ENCODE measurements around the gene PSMD14. TPM values are rescaled to one million over a fixed set of nuclear protein-coding genes. Genes with fewer than 3 reads are reported as not detected.
"Not testable (repeated sequence)": the region's sequence is repeated elsewhere in the genome, so short reads cannot be mapped to it uniquely, and the experiment has no call there.

PSMD14 gene
- total RNA-seq, 1 donor from 2014 or later: 55.2 TPM

- peaks cover 9% of the 10 kb centered on the region for H3K36me3 Mint-ChIP-seq (ENCODE audit: insufficient read depth)
- no peaks in the 10 kb centered on the region for H3K9me3 Mint-ChIP-seq (ENCODE audit: low read depth)
- no peak for DNase-seq (ENCODE audit: low spot score, unreplicated experiment)
- H3K27me3 Mint-ChIP-seq: no peaks in the 10 kb centered on the region
- H3K4me1 Mint-ChIP-seq (ENCODE audit: low read depth): peaks cover 2% of the 10 kb centered on the region
- no peak overlapping the region for H3K27ac Mint-ChIP-seq
- no peak overlapping the region for H3K4me3 Mint-ChIP-seq (ENCODE audit: low read depth)
- no peak for TF ChIP-seq CTCF (IDR thresholded peaks at IDR 0.05; ENCODE audit: unreplicated experiment)
Observed at GRCh38 chr2:161324876-161325275, 16.7 kb downstream of the PSMD14 start.

GRCh38 chr2:161327582-161327981 is 19.4 kb downstream of the PSMD14 start:
- H3K27ac Mint-ChIP-seq: no peak overlapping the region

GRCh38 chr2:161332371-161332967 is 24.2 kb downstream of the PSMD14 start:
- no peak for DNase-seq (ENCODE audit: low spot score, unreplicated experiment)
- Mint-ChIP-seq H3K36me3 (ENCODE audit: insufficient read depth) (peaks cover 1% of the 10 kb centered on the region), H3K4me1 (ENCODE audit: low read depth) (peaks cover 5% of the 10 kb centered on the region), H3K27me3 (no peaks in the 10 kb centered on the region), H3K4me3 (ENCODE audit: low read depth) (no peak overlapping the region), H3K9me3 (ENCODE audit: low read depth) (no peaks in the 10 kb centered on the region), H3K27ac (no peak overlapping the region)
- TF ChIP-seq CTCF (IDR thresholded peaks at IDR 0.05; ENCODE audit: unreplicated experiment): no peak

More at GRCh38 chr2:161327582-161327981, 19.4 kb downstream of the PSMD14 start:
- TF ChIP-seq CTCF (IDR thresholded peaks at IDR 0.05; ENCODE audit: unreplicated experiment): no peak
- Mint-ChIP-seq H3K36me3 (ENCODE audit: insufficient read depth) (peaks cover 9% of the 10 kb centered on the region), H3K4me3 (ENCODE audit: low read depth) (no peak overlapping the region), H3K4me1 (ENCODE audit: low read depth) (peaks cover 2% of the 10 kb centered on the region), H3K9me3 (ENCODE audit: low read depth) (no peaks in the 10 kb centered on the region), H3K27me3 (no peaks in the 10 kb centered on the region)
- DNase-seq (ENCODE audit: low spot score, unreplicated experiment): no peak

GRCh38 chr2:161335626-161336025 is 27.4 kb downstream of the PSMD14 start:
- Mint-ChIP-seq H3K4me1 (ENCODE audit: low read depth) (peaks cover 5% of the 10 kb centered on the region), H3K27ac (no peak overlapping the region), H3K4me3 (ENCODE audit: low read depth) (no peak overlapping the region), H3K9me3 (ENCODE audit: low read depth) (no peaks in the 10 kb centered on the region), H3K27me3 (no peaks in the 10 kb centered on the region), H3K36me3 (ENCODE audit: insufficient read depth) (peaks cover 10% of the 10 kb centered on the region)
- no peak for TF ChIP-seq CTCF (IDR thresholded peaks at IDR 0.05; ENCODE audit: unreplicated experiment)
- no peak for DNase-seq (ENCODE audit: low spot score, unreplicated experiment)

GRCh38 chr2:161337247-161337646 is 29.0 kb downstream of the PSMD14 start:
- Mint-ChIP-seq H3K27ac (no peak overlapping the region), H3K4me1 (ENCODE audit: low read depth) (peaks cover 5% of the 10 kb centered on the region), H3K27me3 (no peaks in the 10 kb centered on the region), H3K4me3 (ENCODE audit: low read depth) (no peak overlapping the region), H3K9me3 (ENCODE audit: low read depth) (peaks cover 5% of the 10 kb centered on the region), H3K36me3 (ENCODE audit: insufficient read depth) (peaks cover 16% of the 10 kb centered on the region)
- no peak for DNase-seq (ENCODE audit: low spot score, unreplicated experiment)
- no peak for TF ChIP-seq CTCF (IDR thresholded peaks at IDR 0.05; ENCODE audit: unreplicated experiment)

- Mint-ChIP-seq H3K9me3 (ENCODE audit: low read depth) (peaks cover 12% of the 10 kb centered on the region), H3K36me3 (ENCODE audit: insufficient read depth) (peaks cover 29% of the 10 kb centered on the region)
- DNase-seq (ENCODE audit: low spot score, unreplicated experiment); H3K27ac Mint-ChIP-seq; H3K27me3 Mint-ChIP-seq; H3K4me3 Mint-ChIP-seq (ENCODE audit: low read depth); H3K4me1 Mint-ChIP-seq (ENCODE audit: low read depth): not testable (repeated sequence)
Observed at GRCh38 chr2:161339532-161339931, 31.3 kb downstream of the PSMD14 start.

GRCh38 chr2:161340930-161341413 is 32.7 kb downstream of the PSMD14 start:
- Mint-ChIP-seq H3K9me3 (ENCODE audit: low read depth) (peaks cover 12% of the 10 kb centered on the region), H3K36me3 (ENCODE audit: insufficient read depth) (peaks cover 31% of the 10 kb centered on the region)
- not testable (repeated sequence) for H3K4me1 Mint-ChIP-seq (ENCODE audit: low read depth); H3K4me3 Mint-ChIP-seq (ENCODE audit: low read depth); DNase-seq (ENCODE audit: low spot score, unreplicated experiment); H3K27ac Mint-ChIP-seq; H3K27me3 Mint-ChIP-seq

All from progenitor cell of endocrine pancreas (in vitro differentiated cells).